Measurements from ENCODE around the gene CTSD. TPM values are rescaled to one million over a fixed set of nuclear protein-coding genes. Genes with fewer than 3 reads are reported as not detected.
"Not testable (repeated sequence)": the region's sequence is repeated elsewhere in the genome, so short reads cannot be mapped to it uniquely, and the experiment has no call there.

Gene CTSD
- total RNA-seq, 1 experiment from 2014 or later: 559 TPM

GRCh38 chr11:1770528-1770927, 6.8 kb upstream of the CTSD start:
- no peak for DNase-seq (ENCODE audit: low spot score)

GRCh38 chr11:1770061-1770460, 6.3 kb upstream of the CTSD start:
- no peak for DNase-seq (ENCODE audit: low spot score)

- DNase-seq (ENCODE audit: low spot score): not testable (repeated sequence)
These were observed 5.7 kb upstream of the CTSD start for GRCh38 chr11:1769304-1769936.

GRCh38 chr11:1768141-1768469, 4.4 kb upstream of the CTSD start:
- no peak for DNase-seq (ENCODE audit: low spot score)

- DNase-seq (ENCODE audit: low spot score): no peak
These were observed 3.8 kb upstream of the CTSD start for GRCh38 chr11:1767399-1768140.

- DNase-seq (ENCODE audit: low spot score): no peak
These were observed 3.1 kb upstream of the CTSD start for GRCh38 chr11:1766719-1767398.

- no peak for DNase-seq (ENCODE audit: low spot score)
These were observed 2.4 kb upstream of the CTSD start for GRCh38 chr11:1765871-1766718.

GRCh38 chr11:1763336-1763795, 361 bp downstream of the CTSD start:
- no peak for DNase-seq (ENCODE audit: low spot score)

GRCh38 chr11:1762537-1763302, 1.0 kb downstream of the CTSD start:
- DNase-seq (ENCODE audit: low spot score): peak; percentile 66

- no peak for DNase-seq (ENCODE audit: low spot score)
These were observed 1.7 kb downstream of the CTSD start for GRCh38 chr11:1761857-1762536.

GRCh38 chr11:1761110-1761856, 2.4 kb downstream of the CTSD start:
- no peak for DNase-seq (ENCODE audit: low spot score)

- DNase-seq (ENCODE audit: low spot score): peak; percentile 95
These were observed 3.2 kb downstream of the CTSD start for GRCh38 chr11:1760351-1761109.

GRCh38 chr11:1759851-1760220, 3.9 kb downstream of the CTSD start:
- no peak for DNase-seq (ENCODE audit: low spot score)

- no peak for DNase-seq (ENCODE audit: low spot score)
These were observed 4.4 kb downstream of the CTSD start for GRCh38 chr11:1759151-1759850.

- DNase-seq (ENCODE audit: low spot score): no peak
These were observed 5.0 kb downstream of the CTSD start for GRCh38 chr11:1758611-1759150.

GRCh38 chr11:1757861-1758610, 5.7 kb downstream of the CTSD start:
- no peak for DNase-seq (ENCODE audit: low spot score)
